NCI-H1694 treated with DMSO at 0.1 percent for 48 hours (cell line): ENCODE results near the gene RALGPS1.

Source experiments
- DNase-seq: peaks from one replicate; lab custom pipeline; 2025; lab: John Stamatoyannopoulos, UW

RALGPS1 gene

GRCh38 chr9:127022913-127023660 is 108.5 kb downstream of the RALGPS1 start:
- DNase-seq = no peak

GRCh38 chr9:127025042-127025441 is 110.5 kb downstream of the RALGPS1 start:
- DNase-seq = no peak

GRCh38 chr9:127027694-127028093 is 113.1 kb downstream of the RALGPS1 start:
- no peak for DNase-seq

- DNase-seq = no peak
Observed at GRCh38 chr9:127029548-127029947, 115.0 kb downstream of the RALGPS1 start.

GRCh38 chr9:127030814-127031740 is 116.5 kb downstream of the RALGPS1 start:
- no peak for DNase-seq

- no peak for DNase-seq
Observed at GRCh38 chr9:127032256-127032655, 117.7 kb downstream of the RALGPS1 start.

- DNase-seq = no peak
Observed at GRCh38 chr9:127033061-127033460, 118.5 kb downstream of the RALGPS1 start.

- no peak for DNase-seq
Observed at GRCh38 chr9:127033789-127034188, 119.2 kb downstream of the RALGPS1 start.

- DNase-seq = no peak
Observed at GRCh38 chr9:127034691-127035090, 120.1 kb downstream of the RALGPS1 start.

- no peak for DNase-seq
Observed at GRCh38 chr9:127035423-127035822, 120.8 kb downstream of the RALGPS1 start.

- DNase-seq = no peak
Observed at GRCh38 chr9:127035948-127036347, 121.4 kb downstream of the RALGPS1 start.

GRCh38 chr9:127036437-127036836 is 121.9 kb downstream of the RALGPS1 start:
- DNase-seq = no peak

- no peak for DNase-seq
Observed at GRCh38 chr9:127038531-127038930, 123.9 kb downstream of the RALGPS1 start.

- DNase-seq = no peak
Observed at GRCh38 chr9:127039492-127039891, 124.9 kb downstream of the RALGPS1 start.

- no peak for DNase-seq
Observed at GRCh38 chr9:127045148-127045547, 130.6 kb downstream of the RALGPS1 start.

- no peak for DNase-seq
Observed at GRCh38 chr9:127047971-127048370, 133.4 kb downstream of the RALGPS1 start.

GRCh38 chr9:127049044-127049443 is 134.5 kb downstream of the RALGPS1 start:
- no peak for DNase-seq

GRCh38 chr9:127049581-127049980 is 135.0 kb downstream of the RALGPS1 start:
- DNase-seq = no peak

- DNase-seq = no peak
Observed at GRCh38 chr9:127050152-127050551, 135.6 kb downstream of the RALGPS1 start.

- no peak for DNase-seq
Observed at GRCh38 chr9:127050591-127051001, 136.0 kb downstream of the RALGPS1 start.

GRCh38 chr9:127051881-127052595 is 137.5 kb downstream of the RALGPS1 start:
- DNase-seq = no peak

GRCh38 chr9:127053057-127053821 is 138.7 kb downstream of the RALGPS1 start:
- DNase-seq = no peak
